ENCODE data around the gene CDH8. TPM values are rescaled to one million over a fixed set of nuclear protein-coding genes. Genes with fewer than 3 reads are reported as not detected.
A peak's percentile ranks its signal among the peaks of the same experiment; 100 is the strongest.

CDH8 gene
- total RNA-seq, 1 experiment from 2014 or later, result 5.7 TPM

DNA sequence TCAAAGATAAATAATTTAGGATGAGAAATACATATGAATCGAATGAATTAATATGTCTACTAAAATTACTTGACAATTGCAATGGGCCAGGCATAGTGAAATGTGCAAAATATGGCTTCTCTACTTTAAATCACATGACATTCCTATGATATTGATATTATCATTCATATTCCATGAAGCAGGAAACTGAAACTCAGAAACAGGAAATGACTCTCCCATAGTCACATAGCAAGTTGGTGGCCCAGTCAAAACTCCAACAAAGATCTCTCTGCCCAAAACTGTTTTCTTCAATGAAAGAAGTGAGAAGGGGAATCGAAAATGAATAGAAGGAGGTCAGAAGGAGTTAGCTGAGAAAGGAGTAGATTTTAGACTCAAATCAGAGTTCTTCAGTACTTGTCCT is 272.2 kb downstream of the CDH8 start:
- BruUV-seq (replicated peaks), result no TSS peak
- Histone ChIP-seq H3K27me3 (ENCODE audit: low read length) (no peaks in the 10 kb centered on the region), H3K4me2 (ENCODE audit: low read length) (no peak overlapping the region), H3K9me2 (replicated peaks; ENCODE audit: low read length) (no peaks in the 10 kb centered on the region), H4K20me1 (ENCODE audit: low read length) (no peaks in the 10 kb centered on the region), H3F3A (ENCODE audit: low read length, unreplicated experiment) (no peaks in the 10 kb centered on the region), H2AFZ (ENCODE audit: low read length) (no peak overlapping the region), H3K4me3 (ENCODE audit: low read length) (no peak overlapping the region), H3K4me1 (ENCODE audit: insufficient read depth, low read length) (no peaks in the 10 kb centered on the region), H3K36me3 (ENCODE audit: low read depth, low read length) (no peaks in the 10 kb centered on the region), H3K9me3 (ENCODE audit: low read length) (no peaks in the 10 kb centered on the region), H3K79me2 (ENCODE audit: low read length) (no peaks in the 10 kb centered on the region), H3K9ac (ENCODE audit: low read length) (no peak overlapping the region), H3K27ac (ENCODE audit: low read length) (no peak overlapping the region)
- TF ChIP-seq CTCF (conservative IDR thresholded peaks at IDR 0.05; ENCODE audit: low read depth, low read length), result no peak
- no peak for TF ChIP-seq EZH2phosphoT487 (IDR thresholded peaks at IDR 0.05; ENCODE audit: borderline replicate concordance, low read length)
- TF ChIP-seq EZH2 (IDR thresholded peaks at IDR 0.05; ENCODE audit: low read length, unreplicated experiment), result no peak
- DNase-seq (peak; percentile 4), ATAC-seq (no peak)
- intact Hi-C loops (cut with micrococcal nuclease), result no loop called here
- CTCF ChIA-PET, result no interaction called here
- POLR2A ChIA-PET (ENCODE audit: unreplicated experiment), result no interaction called here

DNA sequence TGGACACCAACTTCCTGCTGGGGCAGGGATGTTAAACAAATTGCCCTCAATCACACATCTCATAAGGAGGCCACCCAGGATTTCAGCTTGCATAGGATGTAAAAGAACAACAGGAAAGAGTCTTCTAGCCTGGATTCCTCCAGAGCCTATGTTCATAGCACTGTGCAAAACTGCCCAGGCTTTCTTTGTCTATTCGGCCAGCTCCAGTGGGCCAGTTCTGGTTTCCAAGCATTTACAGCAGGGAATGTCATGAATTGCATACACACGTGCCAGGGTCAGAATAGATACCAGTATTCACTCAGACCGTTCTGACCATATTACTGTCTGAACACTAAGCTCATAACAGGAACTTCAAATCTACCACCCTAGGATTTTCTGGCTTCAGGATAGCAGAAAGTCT is 273.2 kb downstream of the CDH8 start:
- Histone ChIP-seq H3K9me3 (ENCODE audit: low read length) (no peaks in the 10 kb centered on the region), H3K4me3 (ENCODE audit: low read length) (no peak overlapping the region), H4K20me1 (ENCODE audit: low read length) (no peaks in the 10 kb centered on the region), H3K4me1 (ENCODE audit: insufficient read depth, low read length) (no peaks in the 10 kb centered on the region), H3K36me3 (ENCODE audit: low read depth, low read length) (no peaks in the 10 kb centered on the region), H3K79me2 (ENCODE audit: low read length) (no peaks in the 10 kb centered on the region), H3F3A (ENCODE audit: low read length, unreplicated experiment) (no peaks in the 10 kb centered on the region), H2AFZ (ENCODE audit: low read length) (no peak overlapping the region), H3K27me3 (ENCODE audit: low read length) (no peaks in the 10 kb centered on the region), H3K4me2 (ENCODE audit: low read length) (no peak overlapping the region), H3K9ac (ENCODE audit: low read length) (no peak overlapping the region), H3K9me2 (replicated peaks; ENCODE audit: low read length) (no peaks in the 10 kb centered on the region), H3K27ac (ENCODE audit: low read length) (no peak overlapping the region)
- intact Hi-C loops (cut with micrococcal nuclease), result no loop called here
- ATAC-seq (no peak), DNase-seq (no peak)
- no TSS peak for BruUV-seq (replicated peaks)
- CTCF ChIA-PET, result no interaction called here
- POLR2A ChIA-PET (ENCODE audit: unreplicated experiment), result no interaction called here
- TF ChIP-seq EZH2 (IDR thresholded peaks at IDR 0.05; ENCODE audit: low read length, unreplicated experiment) (no peak), EZH2phosphoT487 (IDR thresholded peaks at IDR 0.05; ENCODE audit: borderline replicate concordance, low read length) (no peak), CTCF (conservative IDR thresholded peaks at IDR 0.05; ENCODE audit: low read depth, low read length) (no peak)

DNA sequence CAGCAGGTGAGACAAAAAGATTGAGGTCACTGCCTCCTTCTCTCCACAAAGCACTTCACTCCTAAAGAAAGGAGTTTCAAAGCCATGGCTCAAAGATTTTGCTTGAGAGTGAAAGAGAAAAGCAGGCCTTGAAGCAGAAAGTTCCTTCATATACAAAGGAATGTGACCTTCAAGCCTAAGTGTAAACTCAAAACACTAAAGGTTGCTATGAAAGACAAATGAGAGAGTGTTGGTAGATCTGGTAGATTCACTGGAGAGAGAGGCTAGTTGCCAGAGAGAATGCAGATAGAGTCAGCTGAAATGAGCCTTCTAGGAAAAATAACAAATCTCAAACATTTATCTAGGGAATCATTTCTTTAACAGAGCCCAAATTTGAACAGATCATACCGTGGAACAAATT is 305.2 kb downstream of the CDH8 start:
- H3K36me3 ChIP-seq (ENCODE audit: low read depth, low read length), result no peaks in the 10 kb centered on the region
- no peaks in the 10 kb centered on the region for H4K20me1 ChIP-seq (ENCODE audit: low read length)
- no peak overlapping the region for H3K4me2 ChIP-seq (ENCODE audit: low read length)
- no peaks in the 10 kb centered on the region for H3K79me2 ChIP-seq (ENCODE audit: low read length)
- H2AFZ ChIP-seq (ENCODE audit: low read length), result no peak overlapping the region
- POLR2A ChIA-PET (ENCODE audit: unreplicated experiment), result no interaction called here
- H3K9me2 ChIP-seq (replicated peaks; ENCODE audit: low read length), result no peaks in the 10 kb centered on the region
- TF ChIP-seq EZH2phosphoT487 (IDR thresholded peaks at IDR 0.05; ENCODE audit: borderline replicate concordance, low read length) (no peak), CTCF (conservative IDR thresholded peaks at IDR 0.05; ENCODE audit: low read depth, low read length) (no peak), EZH2 (IDR thresholded peaks at IDR 0.05; ENCODE audit: low read length, unreplicated experiment) (no peak)
- DNase-seq (no peak), ATAC-seq (no peak)
- intact Hi-C loops (cut with micrococcal nuclease), result no loop called here
- H3K4me3 ChIP-seq (ENCODE audit: low read length), result no peak overlapping the region
- H3K9me3 ChIP-seq (ENCODE audit: low read length), result no peaks in the 10 kb centered on the region
- H3K27me3 ChIP-seq (ENCODE audit: low read length), result no peaks in the 10 kb centered on the region
- no peaks in the 10 kb centered on the region for H3K4me1 ChIP-seq (ENCODE audit: insufficient read depth, low read length)
- no peak overlapping the region for H3K9ac ChIP-seq (ENCODE audit: low read length)
- no peaks in the 10 kb centered on the region for H3F3A ChIP-seq (ENCODE audit: low read length, unreplicated experiment)
- CTCF ChIA-PET, result no interaction called here
- no peak overlapping the region for H3K27ac ChIP-seq (ENCODE audit: low read length)
- BruUV-seq (replicated peaks), result no TSS peak

Data from PC-3 (cell line).